Glomerular endothelial cell (primary cell): ENCODE measurements around the gene RFXANK. TPM values are rescaled to one million over a fixed set of nuclear protein-coding genes. Genes with fewer than 3 reads are reported as not detected.
"Not testable (repeated sequence)": the region's sequence is repeated elsewhere in the genome, so short reads cannot be mapped to it uniquely, and the experiment has no call there.

ENCODE experiments used
- DNase-seq: peaks from one replicate; pipeline ENCODE4 v3.0.0-alpha.2; 2011; ENCODE audit warnings: low read depth, low spot score; ENCODE audit errors: extremely low read depth
- total RNA-seq: library from RNA; depleted of rRNA; stranded (reverse); fragments of >200 nt; gene quantifications from 2 replicates; pipeline ENCODE4 v1.2.3, GENCODE V29; 2015

Gene RFXANK, protein sequence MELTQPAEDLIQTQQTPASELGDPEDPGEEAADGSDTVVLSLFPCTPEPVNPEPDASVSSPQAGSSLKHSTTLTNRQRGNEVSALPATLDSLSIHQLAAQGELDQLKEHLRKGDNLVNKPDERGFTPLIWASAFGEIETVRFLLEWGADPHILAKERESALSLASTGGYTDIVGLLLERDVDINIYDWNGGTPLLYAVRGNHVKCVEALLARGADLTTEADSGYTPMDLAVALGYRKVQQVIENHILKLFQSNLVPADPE
- total RNA-seq = 89.3 and 109 TPM in 2 replicates

DNA sequence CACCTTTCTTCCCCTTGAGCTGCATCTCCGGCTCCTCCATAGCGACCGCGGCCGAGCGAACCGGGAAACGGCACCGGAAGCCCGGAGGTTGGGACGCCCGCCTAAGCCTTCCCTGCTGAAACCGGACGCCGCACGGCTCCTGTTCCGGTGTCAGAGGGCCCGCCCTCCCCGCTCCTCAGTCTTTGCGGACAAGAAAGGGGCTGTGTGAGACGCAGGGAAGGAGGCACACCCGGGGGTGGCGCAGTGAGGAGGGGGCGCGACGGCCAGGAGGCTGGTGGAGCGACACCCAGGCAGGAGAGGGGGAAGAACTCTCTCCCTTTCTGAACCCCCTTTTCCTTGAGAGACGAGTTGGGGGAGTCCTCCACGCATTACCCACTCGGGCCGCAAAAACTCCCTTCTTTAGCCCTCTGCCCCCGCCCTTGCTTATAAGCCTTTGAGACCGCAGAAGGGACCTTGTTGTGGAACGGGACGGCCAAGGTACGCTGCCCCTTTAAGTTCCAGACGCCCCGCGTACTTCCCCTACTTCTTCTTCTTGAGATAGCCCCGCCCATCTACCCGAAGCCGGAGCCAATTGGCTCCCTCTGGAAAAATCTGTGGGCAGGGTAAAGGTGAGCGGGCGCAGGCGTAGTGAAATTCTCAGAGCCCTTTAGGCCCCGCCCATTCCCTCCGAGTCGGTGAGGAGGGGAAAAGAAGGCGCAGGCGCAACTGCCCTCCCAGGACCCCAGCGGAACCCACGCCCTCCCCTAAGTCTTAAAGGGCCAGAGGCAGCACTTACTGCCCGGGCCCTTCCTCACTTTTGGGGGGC lies at the start of gene RFXANK, which contains the start of gene BORCS8:
TSS of gene RFXANK (plus strand) at position 181 of the 805 bp plus-strand sequence. CDS start 1,689 bp downstream, outside the sequence.
TSS of gene BORCS8 (minus strand) at position 75 of the 805 bp plus-strand sequence. CDS start at position 40, 35 bp downstream.
- DNase-seq = peak; percentile 94

DNA sequence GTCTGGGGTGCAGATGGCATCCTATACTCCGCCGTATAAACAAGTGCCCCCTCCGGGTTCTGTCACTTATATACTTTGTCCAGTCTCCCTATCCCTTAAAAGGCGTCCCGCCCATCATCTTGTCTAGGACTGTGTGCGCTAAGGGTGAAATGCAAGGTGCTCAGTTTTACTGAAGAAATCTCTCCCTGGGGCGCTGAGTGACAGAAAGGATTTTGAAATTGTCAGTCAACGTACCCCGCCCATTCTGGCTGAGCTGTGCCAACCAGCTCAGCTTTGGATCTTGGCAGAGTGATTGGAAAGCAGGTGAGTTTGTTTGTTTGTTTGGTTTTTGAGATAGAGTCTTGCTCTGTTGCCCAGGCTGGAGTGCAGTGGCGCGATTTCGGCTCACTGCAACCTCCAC lies 49.7 kb upstream of the RFXANK start:
- DNase-seq = no peak

DNA sequence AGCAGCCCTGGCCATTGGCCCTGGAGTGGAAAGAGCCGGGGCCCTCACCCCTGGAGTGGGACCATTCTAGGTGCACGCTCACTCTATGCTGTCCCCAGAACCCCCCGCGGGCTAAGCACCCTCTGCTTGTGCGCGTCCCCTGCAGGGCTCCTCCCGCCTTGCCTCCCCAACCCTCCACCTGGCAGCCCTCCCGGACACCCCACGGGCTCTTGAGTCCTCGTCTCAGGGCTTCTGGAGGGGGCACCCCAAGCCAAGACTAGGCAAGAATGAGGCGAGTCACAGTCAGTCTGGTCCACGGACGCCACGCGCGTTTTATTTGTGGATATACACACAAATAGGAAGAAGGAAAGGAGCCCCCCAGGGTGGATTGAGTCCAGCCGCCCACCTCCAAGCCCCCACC lies 46.8 kb upstream of the RFXANK start:
- no peak for DNase-seq

DNA sequence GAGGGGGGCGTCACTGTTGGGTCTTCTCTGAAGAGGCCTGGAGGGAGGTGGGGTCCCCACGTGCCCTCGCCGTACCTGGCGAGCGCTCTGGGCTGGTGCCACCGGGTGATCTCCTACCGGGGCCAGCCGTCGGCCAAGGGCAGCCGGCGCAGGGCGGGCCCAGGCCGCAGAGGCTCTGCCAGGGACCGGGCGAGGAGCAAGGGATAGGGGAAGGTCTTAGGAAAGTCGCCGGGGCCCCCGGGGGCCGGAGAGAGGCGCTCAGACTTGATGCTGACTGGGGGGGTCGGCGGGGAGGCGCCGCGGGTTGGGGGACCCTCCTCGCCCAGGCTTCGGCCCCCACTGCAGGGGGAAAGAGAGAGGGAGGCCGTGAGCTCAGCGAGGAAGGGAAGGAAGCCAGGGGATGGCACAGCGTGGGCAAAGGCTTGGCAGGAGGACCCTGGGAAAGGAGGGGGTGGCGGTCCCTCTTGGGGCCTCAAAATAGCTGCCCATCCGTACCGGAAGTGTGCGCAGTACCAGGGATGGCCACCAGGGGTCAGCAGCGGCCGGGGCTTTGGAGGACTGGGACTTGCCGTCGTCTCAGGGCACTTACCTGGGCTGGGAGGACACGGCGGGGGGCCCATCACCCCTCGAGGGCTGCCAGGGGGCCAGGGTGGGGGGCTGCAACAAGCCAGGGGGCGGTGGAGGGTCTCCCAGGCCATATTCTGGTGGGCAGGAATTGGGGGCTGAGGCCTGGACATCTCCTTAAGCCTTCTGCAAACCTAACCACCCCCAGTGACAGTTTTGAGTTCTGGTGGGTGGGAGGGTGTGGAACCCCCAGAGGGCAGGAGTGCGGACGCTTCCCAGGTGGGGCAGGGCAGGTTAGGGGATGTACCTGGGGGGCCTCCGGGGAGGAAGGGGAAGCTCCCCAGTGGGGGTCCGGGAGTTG lies 46.1 kb upstream of the RFXANK start:
- DNase-seq = no peak

DNA sequence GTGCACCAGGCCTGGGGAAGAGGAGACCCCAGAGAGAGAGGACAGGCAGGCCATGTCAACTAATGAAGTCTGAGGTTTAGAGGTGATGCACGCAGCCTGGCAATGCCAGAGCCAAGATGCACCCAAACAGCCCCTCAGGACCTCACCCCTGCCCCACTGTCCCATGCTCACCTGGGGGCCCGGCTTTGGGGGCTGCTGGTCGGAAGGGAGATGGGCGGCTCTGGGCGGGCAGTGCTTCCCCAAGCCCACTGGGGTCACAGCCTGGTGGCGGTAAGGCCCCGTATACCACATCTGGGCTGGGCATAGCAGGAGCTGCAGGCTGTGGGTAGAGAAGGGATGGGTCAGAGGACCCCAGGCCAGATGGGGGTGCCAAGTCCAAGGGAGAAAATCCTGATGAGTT lies 45.2 kb upstream of the RFXANK start:
- DNase-seq = no peak

DNA sequence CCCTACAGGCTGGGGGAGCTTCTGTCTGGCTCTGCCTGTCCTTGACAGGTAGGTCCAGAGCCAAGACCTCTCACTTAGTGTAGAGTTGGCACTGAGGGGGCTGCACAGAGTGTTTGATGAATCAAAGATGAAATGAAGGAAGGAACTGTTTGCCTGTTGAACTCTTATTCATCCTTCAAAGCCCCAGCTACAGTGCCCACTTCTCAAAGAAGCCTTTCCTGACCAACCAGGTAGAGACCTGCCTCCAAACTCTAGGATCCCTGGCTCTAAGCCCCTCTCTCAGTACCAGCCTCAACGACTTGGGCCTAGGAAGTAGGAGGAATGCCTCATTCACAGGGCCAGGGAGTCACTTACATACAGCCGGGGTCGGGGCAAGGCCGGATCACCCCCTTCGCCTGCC lies 44.7 kb upstream of the RFXANK start:
- no peak for DNase-seq

DNA sequence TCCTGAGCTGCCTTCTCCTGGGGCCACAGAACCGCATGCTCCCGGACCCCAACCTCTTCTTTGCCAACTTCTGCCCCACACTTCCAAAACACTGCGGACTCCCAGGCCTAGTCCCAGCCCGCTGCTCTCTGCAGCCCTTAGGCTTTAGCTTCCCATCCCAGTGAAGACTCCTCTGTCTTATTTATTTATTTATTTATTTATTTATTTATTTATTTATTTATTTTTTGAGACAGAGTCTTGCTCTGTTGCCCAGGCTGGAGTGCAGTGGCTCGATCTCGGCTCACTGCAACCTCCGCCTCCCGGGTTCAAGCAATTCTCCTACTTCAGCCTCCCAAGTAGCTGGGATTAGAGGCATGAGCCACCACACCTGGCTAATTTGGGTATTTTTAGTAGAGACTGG lies 43.6 kb upstream of the RFXANK start:
- DNase-seq = not testable (repeated sequence)

DNA sequence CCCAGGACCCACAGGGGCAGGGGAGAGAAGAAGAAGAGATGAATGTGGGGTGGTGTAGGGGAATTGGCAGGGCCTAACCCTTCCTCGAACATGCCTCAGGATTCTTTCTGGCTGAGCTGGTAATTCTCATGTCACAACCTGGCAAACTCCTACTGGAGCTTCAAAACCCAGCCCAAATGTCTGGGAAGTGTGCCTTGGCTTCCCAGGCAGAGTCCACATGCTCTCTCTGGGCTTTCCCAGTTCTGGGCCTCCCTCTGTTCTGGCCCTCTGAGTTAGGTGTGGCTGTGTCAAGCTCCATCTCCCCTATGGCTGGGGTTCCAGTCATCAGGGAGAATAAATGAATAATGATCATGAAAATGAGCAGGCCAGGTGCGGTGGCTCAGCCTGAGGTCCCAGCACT lies 42.6 kb upstream of the RFXANK start:
- DNase-seq = no peak

DNA sequence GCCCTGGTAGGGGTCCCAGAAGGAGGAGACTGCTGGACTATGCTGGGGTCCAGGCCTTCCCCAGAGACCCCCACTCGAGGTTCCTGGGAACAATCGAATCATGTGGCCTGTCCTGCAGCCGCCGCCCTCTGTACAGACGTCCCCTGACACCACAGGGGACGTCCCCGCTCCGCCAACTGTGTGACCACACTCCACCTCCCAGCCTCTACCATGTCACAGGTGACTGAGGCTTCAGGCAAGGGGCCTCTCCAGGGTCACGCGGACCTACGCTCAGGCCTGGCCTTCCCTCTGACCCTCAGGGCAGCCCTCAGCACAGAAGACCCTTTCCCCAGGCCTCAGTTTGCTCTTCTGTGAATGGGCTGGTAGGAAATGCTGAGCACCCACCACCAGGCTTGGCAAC lies 40.6 kb upstream of the RFXANK start:
- DNase-seq = no peak

DNA sequence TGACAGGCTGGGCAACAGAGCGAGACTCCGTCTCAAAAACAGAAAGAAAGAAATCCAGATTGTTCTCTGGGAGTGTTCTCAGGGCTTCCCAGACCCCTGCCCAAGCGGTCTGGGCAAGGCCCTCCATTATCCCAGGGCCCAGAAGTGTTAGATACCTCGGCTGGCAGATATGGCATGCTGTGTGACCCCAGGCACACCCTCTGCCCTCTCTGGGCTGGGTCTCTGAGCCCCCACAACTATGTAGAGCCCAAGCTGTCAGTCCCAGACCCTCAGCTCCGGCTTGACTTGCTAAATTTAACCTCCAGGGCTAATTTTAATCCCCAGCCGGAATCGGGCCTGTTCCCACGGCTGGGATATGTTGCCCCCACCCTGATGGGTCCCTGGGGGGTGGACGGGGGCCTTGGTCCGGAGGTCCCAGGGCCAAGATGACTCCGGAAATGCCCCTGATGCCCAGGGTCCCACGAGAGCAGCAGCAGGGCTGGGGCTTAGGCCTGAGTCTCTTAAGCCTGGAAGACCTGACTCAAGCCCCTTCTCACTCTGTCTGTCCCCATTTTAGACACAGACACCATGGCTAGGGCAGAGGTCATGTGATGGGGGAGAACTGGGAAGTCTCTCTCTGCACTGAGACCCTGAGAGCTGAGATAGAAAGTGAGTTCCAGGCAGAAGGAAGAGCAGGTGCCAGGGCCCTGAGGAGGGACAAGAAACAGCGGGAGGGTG lies 39.2 kb upstream of the RFXANK start:
- no peak for DNase-seq

DNA sequence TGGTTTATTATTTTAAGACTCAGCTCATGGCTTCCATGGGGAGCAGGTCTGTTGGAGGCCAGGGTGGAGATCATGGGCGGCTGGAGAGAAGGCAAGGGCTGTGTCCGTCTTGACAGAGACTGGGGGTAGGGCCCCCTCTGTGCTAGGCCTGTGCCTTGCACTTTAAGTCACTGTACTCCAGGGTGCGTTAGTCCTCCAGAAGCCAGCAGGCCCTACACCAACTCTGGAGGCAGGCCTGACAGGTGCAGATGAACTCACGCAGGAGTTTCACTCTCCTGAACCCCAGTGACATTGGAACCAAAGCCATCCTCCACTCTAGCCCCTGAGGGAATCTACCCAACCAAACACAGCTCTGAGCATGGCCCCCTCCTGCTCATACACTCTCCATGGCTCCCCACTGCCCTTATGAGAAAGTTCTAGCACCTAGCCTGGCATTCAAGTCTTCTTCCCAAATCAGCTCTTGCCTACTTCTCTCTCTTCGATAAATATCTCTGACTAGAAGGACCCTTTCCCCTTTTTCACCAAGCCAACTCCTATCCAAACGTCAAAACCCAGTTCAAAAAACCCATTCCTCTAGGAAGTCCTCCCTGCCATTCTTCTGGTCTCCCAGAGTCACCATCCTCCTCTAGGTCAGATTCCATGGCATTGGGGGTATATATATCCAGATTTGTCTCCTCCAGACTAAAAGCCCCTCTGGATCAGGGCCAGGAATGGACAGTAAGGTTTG lies 37.1 kb upstream of the RFXANK start:
- DNase-seq = no peak

DNA sequence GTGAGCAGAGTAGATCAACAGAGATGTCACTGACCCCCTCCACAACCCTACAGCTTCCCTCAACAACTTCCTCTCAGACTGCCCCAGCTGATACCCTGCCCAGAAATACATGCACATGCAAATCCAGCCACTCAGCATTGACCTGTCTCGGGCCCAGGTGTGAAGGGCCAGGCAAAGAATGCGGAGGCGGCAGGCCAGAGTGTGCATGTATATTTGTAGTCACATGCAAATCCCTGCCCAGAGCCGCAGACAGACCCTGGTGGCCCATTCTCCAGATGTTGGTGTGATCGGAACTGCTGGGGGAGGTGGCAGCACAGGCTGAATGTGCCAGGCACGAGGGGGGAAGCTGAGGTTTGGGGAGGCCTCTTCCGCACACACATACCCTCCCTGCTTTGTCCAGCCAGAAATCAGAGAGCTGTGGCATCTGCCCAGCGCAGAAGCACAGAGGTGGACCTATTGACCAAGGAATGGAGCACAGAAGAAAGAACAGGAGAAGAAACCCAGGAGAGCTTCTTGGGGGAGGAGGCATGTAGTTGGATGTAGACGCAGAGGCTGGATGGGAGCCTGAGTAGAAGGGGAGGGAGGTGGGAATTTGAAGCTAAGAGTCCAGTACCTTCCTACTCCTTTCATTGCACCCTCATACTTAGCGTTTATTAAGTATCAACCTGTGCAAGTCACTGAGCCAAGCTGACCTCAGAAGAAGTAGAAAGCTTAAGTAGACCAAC lies 36.4 kb upstream of the RFXANK start:
- no peak for DNase-seq

DNA sequence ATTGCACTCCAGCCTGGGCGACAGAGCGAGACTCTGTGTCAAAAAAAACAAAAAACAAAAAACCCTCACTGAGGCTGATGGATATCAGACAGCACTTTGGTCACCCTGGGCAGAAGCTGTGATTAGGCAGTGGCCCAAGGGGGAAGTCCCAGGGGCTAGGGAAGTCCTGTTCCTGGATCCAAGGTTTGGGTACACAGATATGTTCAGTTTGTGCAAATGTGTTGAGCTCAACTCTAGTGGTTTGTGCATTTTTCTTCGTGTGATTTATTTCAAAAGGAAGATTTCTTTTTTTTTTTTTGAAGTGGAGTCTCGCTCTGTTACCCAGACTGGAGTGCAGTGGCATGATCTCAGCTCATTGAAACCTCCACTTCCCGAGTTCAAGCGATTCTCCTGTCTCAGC lies 34.2 kb upstream of the RFXANK start:
- no peak for DNase-seq

DNA sequence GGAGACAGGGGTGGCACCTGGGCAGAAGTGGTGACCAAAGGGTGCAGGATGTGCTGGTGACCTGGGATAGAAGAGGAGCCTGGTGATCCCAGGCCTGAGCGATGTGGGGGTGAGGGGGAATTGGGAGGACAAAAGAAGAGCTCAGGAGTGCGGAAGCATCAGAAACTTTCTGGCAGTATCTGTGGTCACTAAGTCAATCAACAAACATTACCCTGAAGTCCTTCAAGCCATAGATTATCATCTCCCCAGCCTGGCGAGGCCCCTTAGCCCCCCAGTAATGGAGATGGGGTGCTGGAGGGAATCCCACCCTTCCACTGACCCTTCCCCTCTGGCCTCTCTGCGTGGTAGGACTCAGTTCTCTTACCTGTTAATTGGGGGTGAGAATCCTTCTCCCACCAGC lies 32.5 kb upstream of the RFXANK start:
- no peak for DNase-seq

DNA sequence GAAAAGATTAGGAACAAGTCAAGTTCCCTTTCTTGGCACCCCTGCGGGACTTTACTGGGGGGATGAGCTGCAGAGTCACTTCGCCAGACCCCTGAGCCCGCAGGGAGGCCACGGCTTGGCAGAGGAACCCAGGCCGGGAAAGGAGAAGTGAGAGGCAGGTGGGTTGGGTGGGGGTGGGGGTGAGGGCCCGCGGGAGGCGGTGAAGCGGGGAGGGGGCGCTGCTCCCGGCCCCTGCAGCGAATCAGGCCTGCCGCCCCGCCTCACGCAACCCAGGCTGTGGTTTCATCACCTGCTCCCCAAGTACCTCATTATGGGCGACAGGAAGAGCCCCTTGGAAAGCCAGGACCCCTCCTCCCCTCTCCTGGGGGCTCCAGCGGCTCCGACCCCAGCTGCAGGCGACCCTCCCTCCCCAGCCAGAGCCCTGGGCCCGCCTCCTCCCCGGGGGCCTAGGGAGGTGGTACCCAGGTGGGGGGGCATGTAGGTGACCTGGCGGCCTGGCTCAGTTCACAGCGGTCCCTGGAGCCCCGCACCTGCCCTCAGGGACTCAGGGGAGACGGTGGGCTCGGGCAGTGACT lies 31.5 kb upstream of the RFXANK start:
- DNase-seq = no peak

DNA sequence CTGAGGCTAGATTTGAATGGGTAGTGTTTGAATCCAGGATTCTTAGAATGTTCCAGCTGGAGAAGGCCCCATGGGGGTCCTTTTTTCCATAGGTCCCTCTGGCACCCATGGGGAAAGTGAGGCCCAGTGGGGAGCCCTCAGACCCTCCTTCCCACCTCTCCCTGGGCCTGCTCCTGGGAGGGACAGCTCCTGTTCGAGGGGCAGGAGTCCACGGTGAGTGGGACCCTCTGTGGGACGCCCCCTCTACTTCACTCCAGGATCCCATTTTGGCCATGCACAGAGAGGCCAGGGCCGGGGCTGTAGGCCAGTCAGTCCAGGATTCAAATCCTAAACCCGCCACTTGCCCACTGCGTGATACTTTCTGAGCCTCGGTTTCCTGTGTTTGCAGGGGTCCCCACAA lies 29.6 kb upstream of the RFXANK start:
- no peak for DNase-seq

DNA sequence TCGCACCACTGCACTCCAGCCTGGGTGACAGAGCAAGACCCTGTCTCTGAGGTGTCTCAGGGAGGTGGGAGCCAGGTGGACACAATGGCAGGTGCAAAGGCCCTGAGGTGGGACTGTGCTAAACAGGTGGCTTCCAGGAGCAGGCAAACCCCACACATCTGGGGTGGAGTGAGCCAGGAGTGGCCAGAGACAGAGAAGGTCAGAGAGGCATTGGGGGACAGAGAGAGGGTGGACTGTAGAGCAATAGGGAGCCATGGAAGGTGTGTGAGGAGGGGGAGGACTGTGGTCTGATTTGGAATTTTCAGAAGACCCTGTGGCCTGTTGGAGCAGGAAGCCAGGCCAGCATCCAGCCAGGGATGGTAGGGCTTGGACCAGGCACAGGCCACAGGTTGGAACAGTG lies 26.7 kb upstream of the RFXANK start:
- DNase-seq = no peak

DNA sequence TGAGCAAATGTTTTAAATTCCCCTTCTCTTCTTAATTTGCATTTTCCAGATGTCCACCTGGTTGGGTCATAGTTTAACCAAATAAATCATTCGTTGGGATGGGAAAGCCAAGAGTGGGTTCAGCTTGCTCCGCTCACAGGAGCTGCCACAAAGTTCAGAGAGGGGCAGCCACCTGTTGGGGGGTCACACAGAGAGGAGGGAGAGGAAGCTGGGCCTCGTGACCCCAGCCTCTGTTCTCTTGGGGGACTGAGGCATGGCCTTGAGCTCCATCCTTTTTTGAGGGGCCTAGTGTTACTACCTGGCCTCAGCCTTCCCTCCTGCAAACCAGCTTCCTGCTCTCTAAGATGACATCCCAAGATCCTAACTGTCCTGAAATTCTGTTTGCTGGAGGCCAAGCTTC lies 24.4 kb upstream of the RFXANK start:
- DNase-seq = no peak
